ENCODE measurements around the gene STARD13. TPM values are rescaled to one million over a fixed set of nuclear protein-coding genes. Genes with fewer than 3 reads are reported as not detected.

The STARD13 gene
- total RNA-seq, 2 donors from 2014 or later = 0.50 TPM; not detected in 1

- Mint-ChIP-seq H3K9me3 (no peaks in the 10 kb centered on the region), H3K36me3 (no peaks in the 10 kb centered on the region), H3K4me1 (ENCODE audit: low read depth in 2 of 2) (no peaks in the 10 kb centered on the region), H3K27ac (no peak overlapping the region), H3K27me3 (peaks cover 4 to 22% of the 10 kb centered on the region in 2 donors), H3K4me3 (no peak overlapping the region)
- DNase-seq (ENCODE audit: low spot score) (no peak), ATAC-seq (no peak)
Measured at GRCh38 chr13:33277037-33277740, 8.4 kb downstream of the STARD13 start.

- H3K27ac Mint-ChIP-seq = no peak overlapping the region
- H3K4me3 Mint-ChIP-seq = no peak overlapping the region
- no peaks in the 10 kb centered on the region for H3K9me3 Mint-ChIP-seq
- H3K36me3 Mint-ChIP-seq = no peaks in the 10 kb centered on the region
- H3K27me3 Mint-ChIP-seq = peaks cover 4 to 16% of the 10 kb centered on the region in 2 donors
- H3K4me1 Mint-ChIP-seq (ENCODE audit: low read depth in 2 of 2) = no peaks in the 10 kb centered on the region
- DNase-seq (ENCODE audit: low spot score) = no peak
- ATAC-seq = no peak
Measured at GRCh38 chr13:33276570-33276969, 9.0 kb downstream of the STARD13 start.

GRCh38 chr13:33275916-33276315 is 9.6 kb downstream of the STARD13 start:
- H3K36me3 Mint-ChIP-seq = no peaks in the 10 kb centered on the region
- no peak for DNase-seq (ENCODE audit: low spot score)
- no peaks in the 10 kb centered on the region for H3K9me3 Mint-ChIP-seq
- ATAC-seq = no peak
- H3K4me3 Mint-ChIP-seq = no peak overlapping the region
- peaks cover 4 to 12% of the 10 kb centered on the region in 2 donors for H3K27me3 Mint-ChIP-seq
- no peak overlapping the region for H3K27ac Mint-ChIP-seq
- no peaks in the 10 kb centered on the region for H3K4me1 Mint-ChIP-seq (ENCODE audit: low read depth in 2 of 2)

GRCh38 chr13:33274264-33274663 is 11.3 kb downstream of the STARD13 start:
- ATAC-seq (no peak), DNase-seq (ENCODE audit: low spot score) (no peak)
- Mint-ChIP-seq H3K36me3 (no peaks in the 10 kb centered on the region), H3K4me1 (ENCODE audit: low read depth in 2 of 2) (no peaks in the 10 kb centered on the region), H3K27me3 (peaks cover 4 to 12% of the 10 kb centered on the region in 2 donors), H3K27ac (no peak overlapping the region), H3K4me3 (no peak overlapping the region), H3K9me3 (no peaks in the 10 kb centered on the region)

GRCh38 chr13:33272531-33273124 is 12.9 kb downstream of the STARD13 start:
- H3K4me1 Mint-ChIP-seq (ENCODE audit: low read depth in 2 of 2) = no peaks in the 10 kb centered on the region
- ATAC-seq = no peak
- H3K36me3 Mint-ChIP-seq = no peaks in the 10 kb centered on the region
- no peak overlapping the region for H3K4me3 Mint-ChIP-seq
- H3K27me3 Mint-ChIP-seq = peaks cover 0 to 5% of the 10 kb centered on the region in 2 donors
- no peak overlapping the region for H3K27ac Mint-ChIP-seq
- no peak for DNase-seq (ENCODE audit: low spot score)
- no peaks in the 10 kb centered on the region for H3K9me3 Mint-ChIP-seq

GRCh38 chr13:33271759-33272158 is 13.8 kb downstream of the STARD13 start:
- no peaks in the 10 kb centered on the region for H3K36me3 Mint-ChIP-seq
- H3K27ac Mint-ChIP-seq = no peak overlapping the region
- no peak overlapping the region for H3K4me3 Mint-ChIP-seq
- ATAC-seq = no peak
- H3K27me3 Mint-ChIP-seq = peaks cover 4 to 5% of the 10 kb centered on the region in 2 donors
- no peaks in the 10 kb centered on the region for H3K4me1 Mint-ChIP-seq (ENCODE audit: low read depth in 2 of 2)
- no peaks in the 10 kb centered on the region for H3K9me3 Mint-ChIP-seq
- no peak for DNase-seq (ENCODE audit: low spot score)

GRCh38 chr13:33270895-33271538 is 14.5 kb downstream of the STARD13 start:
- Mint-ChIP-seq H3K27me3 (peaks cover 4 to 5% of the 10 kb centered on the region in 2 donors), H3K36me3 (no peaks in the 10 kb centered on the region), H3K4me1 (ENCODE audit: low read depth in 2 of 2) (no peaks in the 10 kb centered on the region), H3K4me3 (no peak overlapping the region), H3K9me3 (no peaks in the 10 kb centered on the region), H3K27ac (no peak overlapping the region)
- ATAC-seq (no peak), DNase-seq (ENCODE audit: low spot score) (no peak)

- no peaks in the 10 kb centered on the region for H3K9me3 Mint-ChIP-seq
- DNase-seq (ENCODE audit: low spot score) (no peak), ATAC-seq (no peak)
- peaks cover 0 to 4% of the 10 kb centered on the region in 2 donors for H3K27me3 Mint-ChIP-seq
- H3K4me1 Mint-ChIP-seq (ENCODE audit: low read depth in 2 of 2) = no peaks in the 10 kb centered on the region
- H3K4me3 Mint-ChIP-seq = no peak overlapping the region
- no peaks in the 10 kb centered on the region for H3K36me3 Mint-ChIP-seq
- no peak overlapping the region for H3K27ac Mint-ChIP-seq
Measured at GRCh38 chr13:33265607-33266006, 19.9 kb downstream of the STARD13 start.

- Mint-ChIP-seq H3K36me3 (no peaks in the 10 kb centered on the region), H3K27me3 (peaks cover 0 to 4% of the 10 kb centered on the region in 2 donors), H3K4me1 (ENCODE audit: low read depth in 2 of 2) (no peaks in the 10 kb centered on the region), H3K27ac (no peak overlapping the region), H3K9me3 (no peaks in the 10 kb centered on the region), H3K4me3 (no peak overlapping the region)
- DNase-seq (ENCODE audit: low spot score) = no peak
- ATAC-seq = no peak
Measured at GRCh38 chr13:33265133-33265532, 20.4 kb downstream of the STARD13 start.

GRCh38 chr13:33264620-33264978 is 21.0 kb downstream of the STARD13 start:
- Mint-ChIP-seq H3K27ac (no peak overlapping the region), H3K36me3 (no peaks in the 10 kb centered on the region), H3K4me1 (ENCODE audit: low read depth in 2 of 2) (no peaks in the 10 kb centered on the region), H3K27me3 (peaks cover 0 to 4% of the 10 kb centered on the region in 2 donors), H3K9me3 (no peaks in the 10 kb centered on the region), H3K4me3 (no peak overlapping the region)
- ATAC-seq (no peak), DNase-seq (ENCODE audit: low spot score) (no peak)

GRCh38 chr13:33263976-33264619 is 21.5 kb downstream of the STARD13 start:
- DNase-seq (ENCODE audit: low spot score) (no peak), ATAC-seq (no peak)
- H3K27ac Mint-ChIP-seq = no peak overlapping the region
- H3K36me3 Mint-ChIP-seq = no peaks in the 10 kb centered on the region
- H3K4me3 Mint-ChIP-seq = no peak overlapping the region
- H3K4me1 Mint-ChIP-seq (ENCODE audit: low read depth in 2 of 2) = no peaks in the 10 kb centered on the region
- H3K9me3 Mint-ChIP-seq = no peaks in the 10 kb centered on the region
- peaks cover 0 to 4% of the 10 kb centered on the region in 2 donors for H3K27me3 Mint-ChIP-seq

GRCh38 chr13:33263484-33263883 is 22.1 kb downstream of the STARD13 start:
- Mint-ChIP-seq H3K9me3 (no peaks in the 10 kb centered on the region), H3K27me3 (peaks cover 0 to 4% of the 10 kb centered on the region in 2 donors), H3K4me3 (no peak overlapping the region), H3K4me1 (ENCODE audit: low read depth in 2 of 2) (no peaks in the 10 kb centered on the region), H3K36me3 (no peaks in the 10 kb centered on the region), H3K27ac (no peak overlapping the region)
- ATAC-seq (no peak), DNase-seq (ENCODE audit: low spot score) (no peak)

- Mint-ChIP-seq H3K36me3 (no peaks in the 10 kb centered on the region), H3K4me3 (no peak overlapping the region), H3K9me3 (no peaks in the 10 kb centered on the region), H3K27ac (no peak overlapping the region), H3K4me1 (ENCODE audit: low read depth in 2 of 2) (no peaks in the 10 kb centered on the region), H3K27me3 (peaks cover 0 to 4% of the 10 kb centered on the region in 2 donors)
- ATAC-seq = no peak
- no peak for DNase-seq (ENCODE audit: low spot score)
Measured at GRCh38 chr13:33262997-33263396, 22.6 kb downstream of the STARD13 start.

- Mint-ChIP-seq H3K9me3 (no peaks in the 10 kb centered on the region), H3K27ac (no peak overlapping the region), H3K27me3 (peaks cover 0 to 4% of the 10 kb centered on the region in 2 donors), H3K4me3 (no peak overlapping the region), H3K36me3 (no peaks in the 10 kb centered on the region), H3K4me1 (ENCODE audit: low read depth in 2 of 2) (no peaks in the 10 kb centered on the region)
- no peak for DNase-seq (ENCODE audit: low spot score)
- no peak for ATAC-seq
Measured at GRCh38 chr13:33262594-33262993, 23.0 kb downstream of the STARD13 start.
